SU-DHL-6 (cell line): Measurements from ENCODE around the gene VSX2.
"Not testable (repeated sequence)": the region's sequence is repeated elsewhere in the genome, so short reads cannot be mapped to it uniquely, and the experiment has no call there.

Experiments used
- H2AFZ ChIP-seq: fragments of 200-600 bp; sonication (generic); 2 replicates; pipeline ENCODE4 v1.6.1; 2014; ENCODE audit warnings: low read depth, mild to moderate bottlenecking, moderate library complexity, mixed read lengths, antibody characterized with exemption, low read length; ENCODE audit not compliant: severe bottlenecking
- H3F3A ChIP-seq: fragments of 200-600 bp; shearing (Covaris generic); 2 replicates; pipeline ENCODE4 v1.6.0; 2016; ENCODE audit warnings: antibody characterized with exemption, mild to moderate bottlenecking; ENCODE audit not compliant: insufficient read depth
- H3K27ac ChIP-seq: fragments of 200-600 bp; sonication (generic); 2 replicates; pipeline ENCODE4 v1.5.1; 2016; ENCODE audit warnings: low read depth, mild to moderate bottlenecking, low read length, moderate library complexity, mixed read lengths
- H3K27me3 ChIP-seq: fragments of 200-600 bp; sonication (generic), shearing (Covaris generic); 2 replicates; pipeline ENCODE4 v1.6.0; 2014; ENCODE audit warnings: mild to moderate bottlenecking, low read length
- H3K36me3 ChIP-seq: fragments of 200-600 bp; sonication (generic); 2 replicates; pipeline ENCODE4 v1.6.1; 2014; ENCODE audit warnings: mild to moderate bottlenecking, low read length, mixed read lengths
- H3K4me2 ChIP-seq: fragments of 300-600, 200-600 bp; shearing (Covaris generic), sonication (generic); 2 replicates; pipeline ENCODE4 v1.6.0; 2014; ENCODE audit warnings: low read length, low read depth, mild to moderate bottlenecking; ENCODE audit not compliant: poor library complexity, severe bottlenecking
- H3K4me3 ChIP-seq: fragments of 200-600 bp; sonication (generic); 2 replicates; pipeline ENCODE4 v1.5.1; 2014; ENCODE audit warnings: antibody characterized with exemption, low read length, mild to moderate bottlenecking, mixed read lengths; ENCODE audit not compliant: insufficient read depth, poor library complexity, severe bottlenecking
- H3K79me2 ChIP-seq: fragments of 200-600 bp; sonication (generic); 2 replicates; pipeline ENCODE4 v1.6.1; 2014; ENCODE audit warnings: mild to moderate bottlenecking, low read length, moderate library complexity; ENCODE audit not compliant: insufficient read depth
- H3K9ac ChIP-seq: fragments of 200-600 bp; sonication (generic); 2 replicates; pipeline ENCODE4 v1.7.0; 2014; ENCODE audit warnings: mild to moderate bottlenecking, low read length
- H3K9me2 ChIP-seq: fragments of 200-600 bp; sonication (generic); replicated peaks from 2 replicates; pipeline ENCODE4 v1.6.1; 2014; ENCODE audit warnings: low read length; ENCODE audit not compliant: insufficient read depth
- H3K9me3 ChIP-seq: fragments of 200-600 bp; sonication (generic); 2 replicates; pipeline ENCODE4 v1.6.1; 2014; ENCODE audit warnings: low read length, mixed read lengths; ENCODE audit not compliant: insufficient read depth
- H4K20me1 ChIP-seq: fragments of 200-600 bp; sonication (generic); 2 replicates; pipeline ENCODE4 v1.6.1; 2014; ENCODE audit warnings: low read depth, mild to moderate bottlenecking, antibody characterized with exemption, low read length, moderate library complexity, mixed read lengths
- CTCF ChIP-seq: fragments of 200-600 bp; sonication (generic); IDR thresholded peaks from one replicate; pipeline ENCODE4 v1.5.1; 2017; ENCODE audit warnings: antibody characterized with exemption, mild to moderate bottlenecking, low read length, moderate library complexity; ENCODE audit not compliant: insufficient read depth, poor library complexity, severe bottlenecking
- EZH2phosphoT487 ChIP-seq: fragments of 200-600 bp; sonication (generic), shearing (Covaris generic); conservative IDR thresholded peaks from 2 replicates; pipeline ENCODE4 v1.6.1; 2018; ENCODE audit warnings: mild to moderate bottlenecking, antibody characterized with exemption, low read length, moderate library complexity, mixed read lengths

VSX2 gene

GRCh38 chr14:74267588-74267987 lies 28.3 kb downstream of the VSX2 start:
- H3K27ac ChIP-seq, result no peak overlapping the region
- H4K20me1 ChIP-seq, result no peaks in the 10 kb centered on the region
- H3F3A ChIP-seq, result no peaks in the 10 kb centered on the region
- no peak overlapping the region for H3K9ac ChIP-seq
- H3K36me3 ChIP-seq, result no peaks in the 10 kb centered on the region
- H3K79me2 ChIP-seq, result no peaks in the 10 kb centered on the region
- no peaks in the 10 kb centered on the region for H3K27me3 ChIP-seq
- H3K4me3 ChIP-seq, result no peak overlapping the region
- H2AFZ ChIP-seq, result no peak overlapping the region
- no peak overlapping the region for H3K4me2 ChIP-seq
- TF ChIP-seq EZH2phosphoT487, result no peak
- TF ChIP-seq CTCF, result no peak
- no peaks in the 10 kb centered on the region for H3K9me3 ChIP-seq
- H3K9me2 ChIP-seq, result no peaks in the 10 kb centered on the region

- not testable (repeated sequence) for H3K4me2 ChIP-seq, H3K4me3 ChIP-seq, H3F3A ChIP-seq, H4K20me1 ChIP-seq, H3K36me3 ChIP-seq, H3K9me3 ChIP-seq, H3K9ac ChIP-seq, H3K27ac ChIP-seq, H2AFZ ChIP-seq, H3K27me3 ChIP-seq, H3K79me2 ChIP-seq, H3K9me2 ChIP-seq
Measured at GRCh38 chr14:74270382-74271177, 31.3 kb downstream of the VSX2 start.

- Histone ChIP-seq H2AFZ (no peak overlapping the region), H3F3A (no peaks in the 10 kb centered on the region), H3K9me2 (no peaks in the 10 kb centered on the region), H3K27me3 (no peaks in the 10 kb centered on the region), H3K4me3 (no peak overlapping the region), H4K20me1 (no peaks in the 10 kb centered on the region), H3K9ac (no peak overlapping the region), H3K36me3 (no peaks in the 10 kb centered on the region), H3K9me3 (no peaks in the 10 kb centered on the region), H3K79me2 (no peaks in the 10 kb centered on the region), H3K4me2 (no peak overlapping the region), H3K27ac (no peak overlapping the region)
- TF ChIP-seq CTCF (no peak), EZH2phosphoT487 (no peak)
Measured at GRCh38 chr14:74271365-74271764, 32.1 kb downstream of the VSX2 start.

GRCh38 chr14:74275241-74275841 lies 36.1 kb downstream of the VSX2 start:
- Histone ChIP-seq H3K9me3 (no peaks in the 10 kb centered on the region), H3K9me2 (no peaks in the 10 kb centered on the region), H3K36me3 (no peaks in the 10 kb centered on the region), H2AFZ (no peak overlapping the region), H3F3A (no peaks in the 10 kb centered on the region), H3K4me3 (no peak overlapping the region), H3K79me2 (no peaks in the 10 kb centered on the region), H3K27me3 (no peaks in the 10 kb centered on the region), H3K9ac (no peak overlapping the region), H3K27ac (no peak overlapping the region), H3K4me2 (no peak overlapping the region), H4K20me1 (no peaks in the 10 kb centered on the region)
- TF ChIP-seq CTCF, result no peak
- no peak for TF ChIP-seq EZH2phosphoT487
